GM18867 (cell line): ENCODE results near the gene RASA4B.
A peak's percentile ranks its signal among the peaks of the same experiment; 100 is the strongest.
"Not testable (repeated sequence)": the region's sequence is repeated elsewhere in the genome, so short reads cannot be mapped to it uniquely, and the experiment has no call there.

Experiments
- ATAC-seq: cut with Tn5 transposase; IDR thresholded peaks from one replicate; pipeline ENCODE4 v1.9.1; 2021; ENCODE audit warnings: mild to moderate bottlenecking, moderate library complexity; ENCODE audit not compliant: unreplicated experiment

Gene RASA4B

DNA sequence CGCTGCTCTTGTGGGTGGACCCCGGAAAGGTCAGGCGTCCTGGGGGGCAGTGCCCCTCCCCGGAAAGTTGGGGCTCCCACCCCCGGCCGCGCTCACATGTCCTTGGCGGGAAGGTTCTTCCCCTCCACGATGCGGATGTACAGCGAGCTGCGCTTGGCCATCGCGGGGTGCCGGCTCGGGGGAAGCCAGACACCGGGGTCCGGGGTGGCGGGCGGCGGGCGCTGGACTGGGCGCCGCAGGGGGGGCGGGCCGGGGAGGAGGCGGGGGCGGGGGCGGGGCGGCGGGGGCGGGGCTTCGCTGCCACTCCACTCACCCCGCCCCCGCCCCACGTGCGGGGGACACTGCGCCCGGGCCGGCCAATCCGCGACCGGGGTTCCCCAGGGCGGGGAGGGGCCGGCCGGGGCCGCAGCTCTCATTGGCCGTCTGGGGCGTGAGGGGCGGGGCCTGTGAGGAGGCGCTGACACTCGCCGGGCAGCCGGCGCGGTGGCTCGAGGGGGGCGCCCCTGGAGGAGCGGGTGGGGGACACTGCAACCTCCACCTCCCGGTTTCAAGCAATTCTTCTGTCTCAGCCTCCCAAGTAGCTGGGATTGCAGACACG is at the start of gene RASA4B:
TSS of gene RASA4B (minus strand) at position 228 of the 598 bp plus-strand sequence. CDS start at position 161, 67 bp downstream.
- ATAC-seq = peak; percentile 78

GRCh38 chr7:102550808-102551422 is 33.3 kb upstream of the RASA4B start, which contains the start of gene SPDYE2:
SPDYE2 (plus strand) TSS chr7:102551226; CDS start chr7:102553256, 2,030 bp downstream.
- not testable (repeated sequence) for ATAC-seq

- ATAC-seq = peak; percentile 71
Measured at GRCh38 chr7:102546353-102546752, 28.8 kb upstream of the RASA4B start.

GRCh38 chr7:102545288-102545687 is 27.7 kb upstream of the RASA4B start:
- ATAC-seq = not testable (repeated sequence)

GRCh38 chr7:102544372-102544771 is 26.8 kb upstream of the RASA4B start:
- not testable (repeated sequence) for ATAC-seq

DNA sequence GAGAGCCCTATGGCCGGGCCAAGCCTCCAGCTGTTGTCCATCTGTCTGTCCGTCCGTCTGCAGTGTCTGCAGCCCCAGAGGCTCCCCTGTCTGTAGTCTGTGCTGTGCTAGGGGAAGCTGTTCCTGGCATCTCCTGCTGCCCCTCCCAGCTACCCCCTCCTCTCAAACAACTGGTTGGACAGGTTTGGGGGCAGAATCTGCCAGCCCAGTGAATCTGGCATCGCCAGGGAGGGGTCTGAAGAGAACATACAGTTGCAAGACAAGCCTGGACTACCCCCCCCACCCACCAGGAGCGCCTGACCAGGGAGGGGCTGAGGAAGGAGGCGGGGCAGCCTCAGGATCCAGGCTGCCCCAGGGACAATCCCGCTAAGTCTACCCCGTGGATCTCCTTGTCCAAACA is 26.0 kb upstream of the RASA4B start, which contains the start of gene UPK3BL2:
TSS of gene UPK3BL2 (minus strand) at position 101 of the 400 bp plus-strand sequence. CDS start at position 41, 60 bp downstream.
- not testable (repeated sequence) for ATAC-seq

- ATAC-seq = not testable (repeated sequence)
Measured at GRCh38 chr7:102542771-102543170, 25.2 kb upstream of the RASA4B start.

GRCh38 chr7:102542083-102542482 is 24.5 kb upstream of the RASA4B start:
- not testable (repeated sequence) for ATAC-seq

- not testable (repeated sequence) for ATAC-seq
Measured at GRCh38 chr7:102540604-102541003, 23.0 kb upstream of the RASA4B start.

- ATAC-seq = not testable (repeated sequence)
Measured at GRCh38 chr7:102535062-102535615, 17.6 kb upstream of the RASA4B start.

DNA sequence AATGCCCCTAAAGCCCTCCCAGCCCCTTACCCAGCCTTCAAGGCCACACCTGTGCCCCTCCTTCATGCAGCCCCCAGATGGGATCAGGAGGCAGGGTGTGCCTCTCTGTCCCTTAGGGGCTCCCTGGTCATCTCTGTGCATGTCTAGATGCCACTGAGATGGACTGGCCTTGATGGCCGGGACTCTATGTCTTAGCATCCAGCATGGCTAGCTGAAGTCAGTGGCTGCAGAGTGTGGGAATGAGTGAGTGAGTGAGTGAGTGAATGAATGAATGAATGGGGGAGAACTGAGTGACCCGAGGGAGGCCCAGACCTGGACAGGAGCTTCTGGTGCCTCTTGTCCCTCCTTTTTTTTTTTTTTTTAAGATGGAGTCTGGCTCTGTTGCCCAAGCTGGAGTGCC is 14.6 kb upstream of the RASA4B start:
- not testable (repeated sequence) for ATAC-seq

GRCh38 chr7:102531583-102531982 is 14.0 kb upstream of the RASA4B start:
- ATAC-seq = not testable (repeated sequence)

GRCh38 chr7:102527822-102528793 is 10.5 kb upstream of the RASA4B start:
- ATAC-seq = not testable (repeated sequence)

DNA sequence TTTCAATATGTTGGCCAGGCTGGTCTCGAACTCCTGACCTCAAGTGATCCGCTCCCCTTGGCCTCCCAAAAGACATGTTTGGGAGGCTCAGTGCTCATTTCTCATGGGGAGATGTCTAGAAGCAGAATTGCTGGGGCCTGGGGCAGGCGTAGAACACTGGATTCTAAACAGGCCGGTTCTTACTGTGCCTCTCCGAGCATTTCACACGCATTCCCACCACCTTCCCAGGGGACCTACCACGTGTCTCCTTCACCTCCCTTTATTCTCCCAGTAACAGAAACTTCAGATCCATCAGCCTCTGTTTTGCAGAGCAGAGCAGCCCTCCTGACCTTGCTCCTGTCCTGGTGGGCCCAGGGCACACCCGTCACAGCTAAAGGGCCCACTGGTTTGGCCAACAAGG is 9.6 kb upstream of the RASA4B start:
- ATAC-seq = not testable (repeated sequence)

- ATAC-seq = not testable (repeated sequence)
Measured at GRCh38 chr7:102524803-102525202, 7.2 kb upstream of the RASA4B start.

- ATAC-seq = not testable (repeated sequence)
Measured at GRCh38 chr7:102520797-102521196, 3.2 kb upstream of the RASA4B start.

- ATAC-seq = not testable (repeated sequence)
Measured at GRCh38 chr7:102516951-102517350, 626 bp downstream of the RASA4B start.

GRCh38 chr7:102515889-102516288 is 1.7 kb downstream of the RASA4B start:
- ATAC-seq = not testable (repeated sequence)

DNA sequence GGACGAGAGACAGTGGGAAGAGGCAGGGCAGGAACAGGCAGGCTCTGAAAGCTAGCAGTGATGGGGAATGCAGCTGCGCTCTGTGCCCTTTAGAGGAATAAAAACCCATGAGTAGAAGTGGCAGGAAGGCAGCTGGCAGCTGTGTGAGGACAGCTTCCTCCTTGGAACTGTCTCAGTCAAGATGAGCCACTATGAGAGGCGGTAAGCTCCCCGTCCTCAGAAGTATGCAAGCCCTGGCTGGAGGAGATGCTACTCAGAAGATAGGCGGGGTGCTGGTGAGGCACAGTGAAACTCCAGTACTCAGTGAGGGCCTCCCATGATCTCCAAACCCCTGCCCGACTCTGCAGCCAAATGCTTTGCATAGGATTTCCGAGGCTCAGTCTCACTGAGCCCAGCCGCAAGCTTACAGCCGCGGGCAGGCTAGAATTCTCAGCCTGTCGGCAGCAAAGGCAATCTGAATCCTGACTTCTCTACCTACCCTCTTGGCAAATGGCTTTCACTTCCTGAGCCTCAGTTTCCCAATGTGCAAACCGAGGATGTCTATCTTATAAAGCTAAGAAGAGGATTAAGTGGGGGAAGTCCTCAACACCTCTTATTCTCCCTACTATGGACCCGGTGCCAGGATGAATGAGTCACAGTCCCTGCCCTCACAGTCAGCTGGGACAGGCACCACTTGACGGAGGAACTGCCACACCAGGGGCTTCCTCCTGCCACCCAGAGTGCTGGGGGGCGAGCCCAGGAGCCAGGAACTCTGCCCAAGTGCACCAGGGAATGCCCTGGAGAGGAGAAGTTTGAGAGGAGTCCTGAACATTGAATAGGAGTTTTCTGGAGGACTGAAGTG is 2.5 kb downstream of the RASA4B start:
- peak; percentile 80 for ATAC-seq
